GM21529 (cell line): ENCODE results near the gene TAL2.
A peak's percentile ranks its signal among the peaks of the same experiment; 100 is the strongest.
"Not testable (repeated sequence)": the region's sequence is repeated elsewhere in the genome, so short reads cannot be mapped to it uniquely, and the experiment has no call there.

Experiments
- ATAC-seq: cut with Tn5 transposase; IDR thresholded peaks from one replicate; pipeline ENCODE4 v1.9.1; 2021; ENCODE audit not compliant: unreplicated experiment

The TAL2 gene

DNA sequence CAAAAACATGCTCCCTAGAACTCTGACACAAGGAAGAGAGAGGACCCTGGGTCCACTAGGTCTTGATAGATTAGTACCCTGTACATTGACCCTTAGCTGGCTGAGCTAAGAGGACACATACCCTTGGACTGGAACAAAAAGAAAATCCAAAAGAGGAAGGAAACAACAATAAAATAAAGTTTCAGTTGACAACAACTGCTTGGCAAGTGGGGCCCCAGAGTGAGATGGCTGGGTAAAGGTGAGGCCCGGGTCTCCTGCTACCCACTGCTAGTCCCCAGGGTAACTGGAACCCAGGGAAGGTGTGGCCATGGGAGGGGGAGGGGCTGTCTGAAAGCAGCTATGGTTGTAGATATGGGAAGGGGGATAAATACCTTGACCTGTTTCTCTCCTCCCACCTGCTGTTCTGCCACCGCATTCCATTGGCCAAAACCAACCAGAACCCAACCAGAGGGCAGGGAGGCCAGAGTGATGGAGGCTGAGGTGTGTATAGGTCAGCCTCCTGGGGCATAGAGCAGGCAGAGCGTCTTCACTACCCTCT lies 11.7 kb downstream of the TAL2 start:
- no peak for ATAC-seq

DNA sequence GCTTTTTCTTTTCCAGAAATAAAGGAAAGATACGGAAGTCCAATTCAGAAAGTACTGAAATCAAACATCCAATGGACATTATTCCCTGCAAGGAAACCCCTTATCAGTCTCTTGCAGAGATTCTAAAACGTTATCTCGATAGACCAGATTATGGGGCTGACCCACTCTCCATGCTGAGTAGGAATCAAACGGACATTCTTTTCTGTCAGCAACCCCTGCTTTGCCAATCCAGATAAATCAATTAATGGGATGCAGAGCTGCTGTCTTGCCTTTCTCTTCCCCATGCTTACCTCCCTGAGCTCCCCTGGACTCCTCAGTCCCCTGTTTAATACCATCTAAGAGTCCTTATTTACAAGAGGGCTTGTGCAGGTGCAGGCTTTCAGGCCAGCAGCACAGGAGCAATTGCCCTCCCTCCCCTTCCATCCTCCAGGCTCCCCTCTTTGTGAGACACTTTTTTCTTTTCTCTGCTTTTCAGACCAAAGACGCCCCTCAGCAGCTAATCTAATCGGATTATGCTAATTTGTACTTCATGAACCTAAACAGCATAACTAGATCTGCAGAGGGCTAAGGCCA lies 14.2 kb downstream of the TAL2 start:
- no peak for ATAC-seq

GRCh38 chr9:105678163-105678562 lies 15.9 kb downstream of the TAL2 start:
- no peak for ATAC-seq

GRCh38 chr9:105678781-105679180 lies 16.5 kb downstream of the TAL2 start:
- ATAC-seq: no peak

DNA sequence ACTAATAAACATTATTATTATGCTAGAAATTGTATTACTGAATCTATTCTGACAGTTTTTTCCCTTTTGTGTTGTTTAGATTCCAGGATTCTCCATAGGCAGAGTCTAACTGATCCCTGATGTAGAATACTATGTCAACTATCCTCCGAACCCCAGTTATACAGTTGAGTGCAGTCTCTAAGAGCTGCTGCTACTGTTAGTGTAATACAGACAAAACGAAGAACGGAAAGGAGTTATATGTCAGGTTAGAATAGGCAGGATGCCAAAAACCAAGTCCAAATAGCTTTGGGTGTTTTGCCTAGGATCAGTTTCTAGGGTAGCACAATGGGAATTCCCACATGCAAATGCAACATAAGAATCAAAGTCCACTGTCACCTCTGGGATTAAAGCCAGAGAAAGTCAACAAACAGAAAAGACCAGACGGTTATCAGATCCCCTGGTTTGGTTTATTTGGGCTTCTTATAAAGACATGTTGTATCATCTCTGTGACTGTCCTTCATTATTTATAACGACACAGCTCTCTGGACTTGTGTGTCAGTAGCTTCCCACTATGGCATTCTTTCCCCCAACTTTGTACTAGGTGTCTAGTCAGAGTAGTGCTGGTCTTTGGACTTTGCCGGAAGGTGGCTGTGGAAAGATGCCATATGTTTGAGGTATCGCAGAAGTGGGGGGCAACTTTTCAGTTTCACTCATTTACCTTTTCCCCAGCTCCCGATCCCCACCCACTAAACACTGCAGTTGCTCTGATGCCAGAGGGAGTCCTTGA lies 17.2 kb downstream of the TAL2 start:
- ATAC-seq: no peak

DNA sequence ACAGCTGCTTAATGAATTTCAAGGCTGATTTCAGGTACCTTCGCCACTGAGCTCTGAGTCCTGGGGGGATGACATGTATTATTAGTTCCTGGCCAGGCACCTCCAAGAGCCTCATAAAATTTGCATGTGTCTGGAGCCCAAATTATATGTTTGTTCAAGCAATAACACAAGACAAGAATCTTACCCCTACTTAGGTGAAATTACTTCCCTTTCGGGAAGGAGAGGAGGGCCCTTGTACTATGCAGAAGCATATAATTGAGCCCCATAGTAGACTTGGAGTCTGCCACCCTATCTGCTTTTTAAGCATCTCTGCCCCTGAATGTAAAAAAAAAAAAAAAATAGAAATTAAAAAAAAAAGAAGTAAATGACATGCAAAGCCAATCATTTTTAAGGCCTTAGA lies 19.1 kb downstream of the TAL2 start:
- ATAC-seq: no peak

- no peak for ATAC-seq
Measured at GRCh38 chr9:105681724-105682123, 19.5 kb downstream of the TAL2 start.

- no peak for ATAC-seq
Measured at GRCh38 chr9:105683688-105684275, 21.5 kb downstream of the TAL2 start.

DNA sequence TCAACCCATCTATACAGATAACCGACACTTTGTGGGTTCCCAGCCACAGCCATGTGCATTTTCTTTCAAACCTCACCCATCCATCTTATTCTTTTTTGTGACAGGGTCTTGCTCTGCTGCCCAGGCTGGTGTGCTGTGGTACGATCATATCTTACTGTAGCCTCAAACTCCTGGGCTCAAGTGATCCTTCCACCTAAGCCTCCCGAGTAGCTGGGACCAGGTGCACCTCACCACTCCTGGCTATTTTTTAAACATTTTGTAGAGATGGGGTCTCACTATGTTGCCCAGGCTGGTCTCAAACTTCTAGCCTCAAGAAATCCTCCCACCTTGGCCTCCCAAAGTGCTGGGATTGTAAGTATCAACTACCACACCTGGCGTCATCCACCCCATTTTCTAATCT lies 24.7 kb downstream of the TAL2 start:
- no peak for ATAC-seq

DNA sequence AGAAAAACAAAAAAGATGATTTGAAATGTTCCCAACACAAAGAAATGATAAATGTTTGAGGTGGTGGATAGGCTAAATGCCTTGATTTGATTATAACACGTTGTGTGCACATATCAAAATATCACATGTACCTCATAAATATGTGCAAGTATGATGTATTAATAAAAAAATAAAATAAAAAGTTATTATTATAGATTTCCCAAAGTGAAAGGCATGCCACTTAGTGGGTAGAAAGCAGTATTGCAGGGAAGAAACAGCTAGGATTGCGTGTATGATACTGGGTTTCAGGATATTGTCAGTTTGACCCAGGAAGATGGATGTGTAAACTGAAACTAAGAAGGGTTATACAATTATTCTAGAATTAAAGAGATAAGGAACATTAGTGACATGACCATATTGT lies 28.5 kb downstream of the TAL2 start:
- no peak for ATAC-seq

DNA sequence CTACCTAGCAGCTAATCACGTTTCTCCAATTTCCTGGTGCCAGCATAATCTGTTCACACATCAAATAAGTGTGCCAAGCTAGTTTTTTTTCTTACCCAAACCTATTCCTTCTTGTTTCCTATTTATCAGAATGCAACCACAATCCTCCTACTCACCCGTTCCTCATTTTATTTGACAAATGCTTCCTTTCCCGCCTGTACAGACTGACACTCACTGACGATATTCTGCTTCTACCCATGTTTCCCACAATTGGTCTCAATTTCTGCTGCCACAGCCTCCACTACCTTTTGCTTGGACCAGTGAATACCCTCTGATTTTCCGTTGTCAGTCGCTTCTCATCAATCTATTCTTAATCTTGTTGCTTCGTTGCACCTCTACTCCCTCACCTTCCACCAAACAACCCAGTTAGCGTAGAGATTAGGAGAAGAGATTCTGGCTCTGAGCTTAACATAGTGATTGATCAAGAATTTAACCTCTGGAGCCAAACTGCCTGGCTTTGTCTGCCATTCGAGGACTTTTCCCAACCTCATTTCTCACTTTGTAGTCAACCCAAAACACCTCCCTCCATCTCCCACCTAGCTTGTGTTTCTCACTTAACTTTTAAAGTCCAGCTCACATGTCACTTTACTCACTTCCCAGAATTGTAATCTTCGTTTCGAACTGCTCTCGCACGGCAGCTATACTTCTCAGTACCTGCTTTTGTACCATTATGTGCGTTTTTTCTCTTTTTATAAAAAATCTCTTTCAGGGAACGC lies 31.4 kb downstream of the TAL2 start:
- ATAC-seq: peak; percentile 29

DNA sequence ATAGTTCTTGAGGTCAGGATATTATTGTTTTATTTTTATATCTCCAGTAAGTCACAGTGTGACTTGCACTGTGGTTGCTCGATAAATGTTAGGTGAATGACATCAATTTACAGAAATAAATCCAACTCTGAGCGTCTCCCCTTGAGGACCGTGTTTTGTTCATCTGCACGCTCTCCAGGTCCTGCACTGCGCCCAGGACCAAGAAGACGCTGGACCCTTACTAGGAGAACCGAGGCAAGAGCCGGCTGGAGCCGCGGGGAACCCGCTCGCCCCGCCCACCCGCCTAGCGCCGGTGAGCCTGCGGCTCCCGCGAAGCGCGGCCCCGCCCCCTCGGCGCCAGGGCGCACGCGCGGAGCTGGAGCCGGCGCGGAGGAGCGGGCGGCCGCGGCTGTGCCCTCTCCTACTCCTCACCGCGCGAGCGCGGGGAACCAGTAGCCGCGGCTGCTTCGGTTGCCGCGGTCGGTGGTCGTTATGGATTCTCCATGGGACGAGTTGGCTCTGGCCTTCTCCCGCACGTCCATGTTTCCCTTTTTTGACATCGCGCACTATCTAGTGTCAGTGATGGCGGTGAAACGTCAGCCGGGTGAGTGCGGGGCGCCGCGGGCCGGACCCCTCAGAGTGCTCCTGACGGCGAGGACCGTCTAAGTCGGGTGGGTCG lies 32.1 kb downstream of the TAL2 start, which contains the start of gene TMEM38B:
Gene TMEM38B, plus strand, starts transcription at position 352 of the 658 bp plus-strand sequence. Its CDS starts 120 bp downstream, at position 472.
- peak; percentile 72 for ATAC-seq

DNA sequence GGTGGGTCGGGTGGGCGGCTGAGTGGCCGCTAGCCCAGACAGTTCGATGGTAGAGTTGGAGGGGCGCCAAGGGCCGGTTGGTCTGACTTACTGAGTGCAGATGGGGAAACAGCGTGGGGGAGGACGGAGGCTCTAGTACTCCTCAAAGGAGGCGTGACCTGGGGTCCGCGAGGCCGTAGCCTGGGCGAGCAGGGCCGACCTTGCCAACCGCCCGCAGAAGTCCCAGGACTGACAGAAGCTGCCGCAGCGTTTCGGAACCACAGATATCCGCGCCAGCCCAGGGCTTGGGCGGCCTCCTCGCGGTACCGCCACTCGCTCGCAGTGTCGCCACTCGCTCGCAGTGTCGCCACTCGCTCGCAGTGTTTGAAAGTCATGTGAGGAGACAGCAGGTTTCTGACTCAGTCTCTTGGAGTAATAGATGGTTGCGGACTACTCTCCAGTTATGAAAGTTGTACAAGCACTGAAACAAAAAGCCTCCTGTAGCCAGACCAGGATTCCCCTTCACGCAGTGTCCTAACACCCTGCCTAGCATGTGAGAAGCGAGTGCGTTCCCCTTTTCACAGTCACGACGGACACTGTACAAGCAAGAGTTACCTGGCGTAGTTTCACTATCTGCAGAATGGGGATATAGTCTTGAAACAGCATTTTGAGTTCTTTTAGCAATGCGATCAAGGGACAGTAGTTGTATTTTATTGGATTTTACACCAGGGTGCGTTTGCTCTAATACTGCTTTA lies 32.8 kb downstream of the TAL2 start:
- peak; percentile 64 for ATAC-seq

DNA sequence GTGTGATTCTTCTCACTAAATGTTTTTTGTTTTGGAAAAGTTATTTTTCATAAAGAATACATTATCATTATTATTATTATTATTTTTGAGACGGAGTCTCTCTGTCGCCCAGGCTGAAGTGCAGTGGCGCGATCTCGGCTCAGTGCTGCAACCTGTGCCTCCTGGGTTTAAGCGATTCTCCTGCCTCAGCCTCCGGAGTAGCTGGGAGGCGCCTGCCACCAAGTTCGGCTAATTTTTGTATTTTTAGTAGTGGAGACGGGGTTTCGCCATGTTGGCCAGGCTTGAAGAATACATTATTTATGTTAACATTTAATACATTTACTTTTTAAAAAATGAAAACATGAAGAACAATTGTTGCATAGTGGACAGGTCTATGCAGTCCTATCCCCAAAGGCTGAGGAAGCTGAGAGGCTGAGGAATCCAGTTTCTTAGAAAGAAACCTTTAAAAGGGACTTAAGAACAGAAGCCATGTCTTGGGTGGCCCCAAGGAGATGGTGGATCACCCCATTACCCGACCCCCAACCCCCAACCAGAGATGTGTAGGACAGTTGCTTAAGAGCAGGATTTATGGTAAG lies 34.0 kb downstream of the TAL2 start:
- no peak for ATAC-seq

DNA sequence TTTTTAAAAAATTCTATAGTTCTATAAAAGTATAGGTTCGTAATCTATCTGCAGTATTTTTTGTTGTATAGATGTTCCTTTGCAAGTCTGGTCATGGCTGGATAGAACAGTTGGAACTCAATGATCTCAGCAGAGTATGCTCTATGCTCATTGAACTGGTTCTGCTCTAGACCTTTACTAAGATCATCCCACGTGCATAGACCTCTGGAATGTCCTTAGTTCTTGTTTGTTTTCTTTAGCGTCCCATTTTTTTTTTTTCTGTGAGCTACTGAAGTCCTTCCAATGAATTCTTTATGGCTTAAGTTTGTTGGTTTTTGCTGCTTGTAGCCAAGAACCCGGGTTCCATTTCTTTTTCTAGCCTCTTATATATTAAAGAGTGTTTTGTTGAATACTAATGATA lies 35.6 kb downstream of the TAL2 start:
- ATAC-seq: no peak

DNA sequence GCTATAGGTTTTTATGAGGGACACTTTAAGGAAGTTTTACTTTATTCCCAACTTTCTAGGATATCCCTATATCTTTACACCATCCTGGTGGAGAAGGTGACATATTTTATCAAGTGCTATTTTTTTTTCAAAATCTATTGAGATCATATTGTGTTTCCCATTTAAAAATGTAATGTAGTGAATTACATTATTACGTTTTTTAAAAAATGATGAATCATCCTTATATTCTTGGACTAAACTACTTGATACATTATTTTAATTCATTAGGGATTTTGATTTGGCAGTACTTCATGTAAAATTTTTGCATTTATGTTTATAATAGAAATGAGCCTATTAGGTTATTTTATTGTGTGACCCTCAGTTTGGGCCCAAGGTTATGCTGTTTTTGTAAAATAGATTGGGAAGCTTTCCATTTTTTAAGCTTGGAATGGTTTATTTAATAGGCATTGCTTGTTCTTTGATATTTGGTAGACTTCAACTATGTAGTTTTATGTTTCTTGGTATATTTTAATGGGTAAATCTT lies 36.2 kb downstream of the TAL2 start:
- no peak for ATAC-seq

- no peak for ATAC-seq
Measured at GRCh38 chr9:105700668-105701067, 38.4 kb downstream of the TAL2 start.

DNA sequence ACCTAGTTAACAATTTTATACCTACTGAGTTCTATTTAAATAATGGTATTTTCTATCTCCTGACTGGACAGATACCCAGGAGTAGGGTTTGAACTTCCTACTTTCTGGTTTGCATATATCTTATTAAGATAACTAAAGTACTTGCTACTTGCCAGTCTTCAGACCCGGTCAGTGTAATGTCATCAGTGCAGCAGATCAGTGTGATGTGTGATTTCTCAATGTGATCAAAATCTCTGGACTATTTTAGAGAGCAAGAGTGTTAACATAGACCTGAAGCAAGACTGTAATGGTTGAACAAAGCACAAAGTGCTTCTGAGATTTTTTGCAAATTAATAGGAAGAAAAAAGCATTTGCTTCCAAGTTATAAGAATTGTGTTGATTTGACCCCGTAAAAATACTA lies 38.9 kb downstream of the TAL2 start:
- ATAC-seq: no peak

DNA sequence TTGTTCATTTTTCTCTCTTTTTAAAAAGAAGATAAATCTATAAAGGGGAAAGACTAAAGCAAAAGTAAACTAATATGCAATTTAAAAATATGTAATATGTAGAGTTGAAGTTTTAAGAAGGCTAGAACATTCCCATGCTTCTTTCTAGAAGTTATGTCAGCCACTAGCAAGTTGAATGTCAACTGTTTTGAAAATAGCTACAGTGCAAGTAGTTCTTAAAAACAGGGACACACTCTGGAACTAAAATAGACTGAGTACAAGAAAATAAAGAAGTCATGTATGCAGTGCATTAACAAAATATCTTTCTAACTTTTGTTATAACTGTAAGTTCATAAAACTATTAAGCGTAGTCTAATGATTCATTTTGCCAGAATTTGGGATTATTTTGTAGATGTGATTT lies 40.0 kb downstream of the TAL2 start:
- ATAC-seq: no peak

DNA sequence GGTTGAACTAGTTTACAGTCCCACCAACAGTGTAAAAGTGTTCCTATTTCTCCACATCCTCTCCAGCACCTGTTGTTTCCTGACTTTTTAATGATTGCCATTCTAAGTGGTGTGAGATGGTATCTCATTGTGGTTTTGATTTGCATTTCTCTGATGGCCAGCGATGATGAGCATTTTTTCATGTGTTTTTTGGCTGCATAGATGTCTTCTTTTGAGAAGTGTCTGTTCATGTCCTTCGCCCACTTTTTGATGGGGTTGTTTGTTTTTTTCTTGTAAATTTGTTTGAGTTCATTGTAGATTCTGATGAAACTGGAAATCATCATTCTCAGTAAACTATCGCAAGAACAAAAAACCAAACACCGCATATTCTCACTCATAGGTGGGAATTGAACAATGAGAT lies 41.4 kb downstream of the TAL2 start:
- not testable (repeated sequence) for ATAC-seq
